GM12874 (cell line): ENCODE measurements around the gene MGAM2.

ENCODE experiments used
- TF ChIP-seq, protein P1 (sequence below): IDR thresholded peaks from 2 replicates; pipeline ENCODE4 v1.5.1; 2011; ENCODE audit warnings: low read depth, mild to moderate bottlenecking, control low read depth, low read length, moderate library complexity; ENCODE audit not compliant: insufficient read depth

The MGAM2 gene

DNA sequence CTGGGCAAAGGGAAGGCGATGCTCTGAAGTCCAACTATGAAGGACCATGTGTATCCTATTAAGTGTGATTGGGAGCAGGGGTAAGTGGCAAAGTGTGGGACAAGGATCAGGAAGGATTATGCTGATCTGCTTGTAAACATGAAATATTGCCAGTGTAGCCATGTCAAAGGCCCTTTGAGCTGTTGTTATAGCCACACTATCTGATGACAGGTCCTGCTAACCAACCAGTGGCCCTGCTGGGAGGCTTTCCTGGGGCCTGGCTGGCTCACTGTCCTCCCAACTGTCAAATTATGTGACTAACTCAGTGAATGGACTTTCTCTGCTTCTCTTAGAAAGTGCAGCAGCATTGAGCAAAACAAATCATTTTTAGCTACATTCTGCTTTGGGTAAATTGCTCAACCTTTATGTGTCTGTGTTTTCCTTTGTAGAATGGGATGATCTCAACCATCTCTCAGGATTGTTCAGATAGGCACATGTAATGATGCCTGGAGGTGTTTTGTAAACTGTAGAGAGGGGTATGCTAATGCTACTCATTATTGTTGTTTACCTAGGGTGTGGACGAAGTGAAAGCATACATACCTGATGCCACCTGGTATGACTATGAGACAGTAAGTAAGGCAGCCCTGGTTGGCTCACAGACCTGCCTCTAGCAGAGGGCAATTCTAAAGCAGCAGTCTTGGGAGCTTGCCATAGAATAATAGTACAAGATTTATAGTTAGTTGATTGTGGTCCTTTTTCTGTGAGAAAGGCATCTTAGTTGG lies 47.4 kb downstream of the MGAM2 start:
- TF ChIP-seq, protein P1, sequence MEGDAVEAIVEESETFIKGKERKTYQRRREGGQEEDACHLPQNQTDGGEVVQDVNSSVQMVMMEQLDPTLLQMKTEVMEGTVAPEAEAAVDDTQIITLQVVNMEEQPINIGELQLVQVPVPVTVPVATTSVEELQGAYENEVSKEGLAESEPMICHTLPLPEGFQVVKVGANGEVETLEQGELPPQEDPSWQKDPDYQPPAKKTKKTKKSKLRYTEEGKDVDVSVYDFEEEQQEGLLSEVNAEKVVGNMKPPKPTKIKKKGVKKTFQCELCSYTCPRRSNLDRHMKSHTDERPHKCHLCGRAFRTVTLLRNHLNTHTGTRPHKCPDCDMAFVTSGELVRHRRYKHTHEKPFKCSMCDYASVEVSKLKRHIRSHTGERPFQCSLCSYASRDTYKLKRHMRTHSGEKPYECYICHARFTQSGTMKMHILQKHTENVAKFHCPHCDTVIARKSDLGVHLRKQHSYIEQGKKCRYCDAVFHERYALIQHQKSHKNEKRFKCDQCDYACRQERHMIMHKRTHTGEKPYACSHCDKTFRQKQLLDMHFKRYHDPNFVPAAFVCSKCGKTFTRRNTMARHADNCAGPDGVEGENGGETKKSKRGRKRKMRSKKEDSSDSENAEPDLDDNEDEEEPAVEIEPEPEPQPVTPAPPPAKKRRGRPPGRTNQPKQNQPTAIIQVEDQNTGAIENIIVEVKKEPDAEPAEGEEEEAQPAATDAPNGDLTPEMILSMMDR = no peak

- TF ChIP-seq, protein P1 = no peak
These were observed 50.4 kb downstream of the MGAM2 start for GRCh38 chr7:142161921-142162320.

DNA sequence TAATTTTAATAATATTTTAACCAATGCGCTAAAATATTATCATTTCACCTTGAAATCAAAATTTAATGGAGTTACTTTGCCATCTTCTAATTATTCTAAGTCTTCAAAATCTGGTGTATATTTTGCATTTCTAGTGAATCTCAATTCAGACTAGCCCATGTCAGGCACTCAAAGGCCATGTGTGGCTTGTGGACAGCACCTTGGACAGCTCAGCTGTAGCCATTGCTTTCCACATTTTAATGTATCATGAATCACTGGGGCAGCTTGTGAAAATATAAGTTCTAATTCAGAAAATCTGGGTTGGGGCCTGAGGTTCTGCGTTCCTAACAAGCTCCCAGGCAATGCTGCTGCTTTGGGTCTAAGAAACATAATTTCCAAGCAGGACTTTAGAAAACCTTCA lies 57.2 kb downstream of the MGAM2 start:
- TF ChIP-seq, protein P1 = no peak

GRCh38 chr7:142172932-142173331 lies 61.4 kb downstream of the MGAM2 start:
- TF ChIP-seq, protein P1 = no peak

DNA sequence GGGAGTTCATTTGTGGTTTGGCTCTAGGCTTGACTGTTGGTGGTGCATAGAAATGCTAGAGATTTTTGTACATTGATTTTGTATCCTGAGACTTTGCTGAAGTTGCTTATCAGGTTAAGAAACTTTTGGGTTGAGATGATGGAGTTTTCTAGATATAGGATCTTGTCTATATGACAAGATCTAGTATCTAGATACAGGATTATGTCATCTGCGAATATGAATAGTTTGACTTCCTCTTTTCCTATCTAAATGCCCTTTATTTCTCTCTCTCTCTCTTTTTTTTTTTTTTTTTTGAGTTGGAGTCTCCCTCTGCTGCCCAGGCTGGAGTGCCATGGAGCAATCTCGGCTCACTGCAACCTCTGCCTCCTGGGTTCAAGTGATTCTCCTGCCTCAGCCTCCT lies 62.9 kb downstream of the MGAM2 start:
- TF ChIP-seq, protein P1 = no peak

GRCh38 chr7:142175594-142175993 lies 64.1 kb downstream of the MGAM2 start:
- TF ChIP-seq, protein P1 = no peak

GRCh38 chr7:142176901-142177300 lies 65.4 kb downstream of the MGAM2 start:
- TF ChIP-seq, protein P1 = no peak
